MCF 10A (cell line): ENCODE results near the gene ARHGEF39. TPM values are rescaled to one million over a fixed set of nuclear protein-coding genes. Genes with fewer than 3 reads are reported as not detected.
A peak's percentile ranks its signal among the peaks of the same experiment; 100 is the strongest.

Experiments used
- BruUV-seq: library from RNA; stranded (reverse); fragments of 400-500 nt; replicated peaks from 2 replicates; lab custom pipeline; 2021; lab: Mats Ljungman, UMichigan
- CTCF ChIA-PET: fragments of 300-600 bp; sonication (Branson Sonifier 250); formaldehyde crosslinking; extraction: SDS; loops from one replicate; lab custom pipeline; 2021; ENCODE audit warnings: antibody characterized with exemption, inconsistent platforms; lab: Yijun Ruan, JAX
- POLR2A ChIA-PET: fragments of 300-600, 350-650 bp; sonication (Branson Sonifier 250); formaldehyde crosslinking; extraction: SDS; loops from one replicate; lab custom pipeline; 2020; ENCODE audit warnings: antibody characterized with exemption, inconsistent platforms; lab: Yijun Ruan, JAX
- DNase-seq: peaks from one replicate; pipeline ENCODE4 v3.0.0-alpha.2; 2018; ENCODE audit not compliant: unreplicated experiment
- H3K27ac Mint-ChIP-seq: one replicate; pipeline ENCODE4 v1.8.0; 2022; ENCODE audit warnings: mild to moderate bottlenecking, low read depth, mixed read lengths; ENCODE audit not compliant: unreplicated experiment
- H3K27me3 Mint-ChIP-seq: one replicate; pipeline ENCODE4 v1.8.0; 2022; ENCODE audit warnings: mixed read lengths; ENCODE audit not compliant: insufficient read depth, unreplicated experiment
- H3K36me3 Mint-ChIP-seq: one replicate; pipeline ENCODE4 v1.8.0; 2022; ENCODE audit warnings: mild to moderate bottlenecking, moderate library complexity, mixed read lengths; ENCODE audit not compliant: insufficient read depth, unreplicated experiment
- H3K4me1 Mint-ChIP-seq: one replicate; pipeline ENCODE4 v1.8.0; 2022; ENCODE audit warnings: mixed read lengths; ENCODE audit not compliant: insufficient read depth, unreplicated experiment
- H3K4me3 Mint-ChIP-seq: one replicate; pipeline ENCODE4 v1.8.0; 2022; ENCODE audit warnings: mild to moderate bottlenecking, moderate library complexity, mixed read lengths; ENCODE audit not compliant: unreplicated experiment
- H3K9me3 Mint-ChIP-seq: one replicate; pipeline ENCODE4 v1.8.0; 2022; ENCODE audit warnings: mixed read lengths; ENCODE audit not compliant: unreplicated experiment
- intact Hi-C: fragments of 100-400 bp; cut with micrococcal nuclease; formaldehyde crosslinking; loops from 2 replicates; pipeline ENCODE4 v1.14.1; 2022
- total RNA-seq: library from RNA; stranded (reverse); gene quantifications from 2 replicates; pipeline ENCODE4 v1.2.3, GENCODE V29; 2022
- TF ChIP-seq, protein P1 (sequence below): fragments of 200-600 bp; IDR thresholded peaks from one replicate; pipeline ENCODE4 v1.8.0; 2022; ENCODE audit warnings: antibody characterized with exemption, mild to moderate bottlenecking; ENCODE audit not compliant: unreplicated experiment

ARHGEF39 gene
- total RNA-seq, 1 experiment from 2014 or later, result 5.1 TPM

DNA sequence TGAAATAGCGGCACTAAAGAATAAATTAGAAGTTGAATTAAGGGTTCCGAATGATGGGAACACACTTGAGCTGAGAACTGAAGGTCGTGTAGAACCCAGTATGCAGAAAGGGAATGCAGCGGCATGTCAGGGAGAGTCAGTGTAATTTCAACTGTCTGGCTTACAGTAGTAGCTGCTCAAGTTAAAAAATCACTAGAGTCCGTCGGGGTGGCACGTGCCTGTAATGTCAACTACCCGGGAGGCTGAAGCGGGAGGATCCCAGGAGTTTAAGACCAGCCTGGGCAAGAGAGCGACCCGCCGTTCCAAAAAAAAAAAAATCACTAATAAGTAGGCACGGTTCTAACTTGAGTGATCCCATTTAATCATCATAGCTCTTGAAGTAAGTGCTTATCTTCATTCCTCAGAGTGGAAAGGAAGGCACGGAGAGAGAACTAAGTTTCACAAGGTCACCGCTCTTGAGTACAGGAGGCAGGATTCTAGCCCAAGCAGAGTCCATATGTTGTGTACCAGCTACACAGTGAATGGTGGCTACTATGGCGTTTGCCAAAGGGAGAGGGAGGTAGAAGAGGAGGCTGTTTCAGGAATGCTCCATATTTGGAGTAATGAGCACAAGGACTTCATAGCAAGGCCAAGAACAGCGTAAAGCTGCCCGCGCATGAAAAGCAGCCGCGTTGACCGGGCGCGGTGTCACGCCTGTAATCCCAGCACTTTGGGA lies 8.0 kb downstream of the ARHGEF39 start:
- TF ChIP-seq, protein P1, sequence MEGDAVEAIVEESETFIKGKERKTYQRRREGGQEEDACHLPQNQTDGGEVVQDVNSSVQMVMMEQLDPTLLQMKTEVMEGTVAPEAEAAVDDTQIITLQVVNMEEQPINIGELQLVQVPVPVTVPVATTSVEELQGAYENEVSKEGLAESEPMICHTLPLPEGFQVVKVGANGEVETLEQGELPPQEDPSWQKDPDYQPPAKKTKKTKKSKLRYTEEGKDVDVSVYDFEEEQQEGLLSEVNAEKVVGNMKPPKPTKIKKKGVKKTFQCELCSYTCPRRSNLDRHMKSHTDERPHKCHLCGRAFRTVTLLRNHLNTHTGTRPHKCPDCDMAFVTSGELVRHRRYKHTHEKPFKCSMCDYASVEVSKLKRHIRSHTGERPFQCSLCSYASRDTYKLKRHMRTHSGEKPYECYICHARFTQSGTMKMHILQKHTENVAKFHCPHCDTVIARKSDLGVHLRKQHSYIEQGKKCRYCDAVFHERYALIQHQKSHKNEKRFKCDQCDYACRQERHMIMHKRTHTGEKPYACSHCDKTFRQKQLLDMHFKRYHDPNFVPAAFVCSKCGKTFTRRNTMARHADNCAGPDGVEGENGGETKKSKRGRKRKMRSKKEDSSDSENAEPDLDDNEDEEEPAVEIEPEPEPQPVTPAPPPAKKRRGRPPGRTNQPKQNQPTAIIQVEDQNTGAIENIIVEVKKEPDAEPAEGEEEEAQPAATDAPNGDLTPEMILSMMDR, result no peak
- Mint-ChIP-seq H3K27ac (peak overlapping the region; percentile 100), H3K4me1 (peaks cover 18% of the 10 kb centered on the region), H3K27me3 (no peaks in the 10 kb centered on the region), H3K4me3 (peak overlapping the region; percentile 62), H3K9me3 (no peaks in the 10 kb centered on the region), H3K36me3 (peaks cover 32% of the 10 kb centered on the region)
- BruUV-seq, result no TSS peak
- intact Hi-C loops, result loop anchor here (5.0 to 10.0 kb wide), 2 partner anchors 55 to 248 kb away; partner anchors contain the start of genes HRCT1 and SPAAR
- ChIA-PET POLR2A (interaction anchor here (0.6 to 5.4 kb wide), 21 partner anchors 7 to 542 kb away, joined by 3 to 61 read pairs (median 6); partner anchors contain the start of genes ARHGEF39, CREB3, GBA2 and HRCT1), CTCF (interaction anchor here (0.5 to 11.0 kb wide), 14 partner anchors 11 to 829 kb away, joined by 3 to 119 read pairs (median 6); partner anchors contain the start of genes CREB3 and TLN1)
- no peak for DNase-seq

DNA sequence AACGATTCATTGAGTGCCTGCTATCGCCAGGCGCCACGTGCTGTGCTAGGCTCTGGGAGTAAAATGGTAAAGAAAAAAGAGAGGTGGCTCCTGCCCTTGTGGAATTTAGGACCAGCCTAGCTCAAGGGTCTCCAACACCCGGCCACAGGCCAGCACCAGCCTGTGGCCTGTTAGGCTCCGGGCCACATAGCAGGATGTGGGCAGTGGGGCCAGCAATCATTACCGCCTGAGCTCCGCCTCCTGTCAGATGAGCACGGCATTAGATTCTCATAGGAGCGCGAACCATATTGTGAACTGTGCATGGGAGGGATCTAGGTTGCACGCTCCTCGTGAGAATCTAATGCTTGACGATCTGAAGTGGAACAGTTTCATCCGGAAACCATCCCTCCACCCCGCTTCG lies 8.6 kb downstream of the ARHGEF39 start:
- BruUV-seq, result no TSS peak
- intact Hi-C loops, result loop anchor here (5.0 to 10.0 kb wide), 2 partner anchors 54 to 248 kb away; partner anchors contain the start of genes HRCT1 and SPAAR
- Mint-ChIP-seq H3K27ac (peak overlapping the region; percentile 100), H3K4me1 (peaks cover 18% of the 10 kb centered on the region), H3K4me3 (no peak overlapping the region), H3K36me3 (peaks cover 25% of the 10 kb centered on the region), H3K9me3 (no peaks in the 10 kb centered on the region), H3K27me3 (no peaks in the 10 kb centered on the region)
- DNase-seq, result no peak
- POLR2A ChIA-PET, result interaction anchor here (0.6 to 5.4 kb wide), 9 partner anchors 8 to 167 kb away, joined by 3 to 61 read pairs (median 15); partner anchors contain the start of genes ARHGEF39, CREB3, GBA2 and RGP1
- CTCF ChIA-PET, result interaction anchor here (0.6 to 11.0 kb wide), 7 partner anchors 10 to 830 kb away, joined by 3 to 119 read pairs (median 6); partner anchors contain the start of genes CREB3 and TLN1
- TF ChIP-seq, protein P1, result no peak

DNA sequence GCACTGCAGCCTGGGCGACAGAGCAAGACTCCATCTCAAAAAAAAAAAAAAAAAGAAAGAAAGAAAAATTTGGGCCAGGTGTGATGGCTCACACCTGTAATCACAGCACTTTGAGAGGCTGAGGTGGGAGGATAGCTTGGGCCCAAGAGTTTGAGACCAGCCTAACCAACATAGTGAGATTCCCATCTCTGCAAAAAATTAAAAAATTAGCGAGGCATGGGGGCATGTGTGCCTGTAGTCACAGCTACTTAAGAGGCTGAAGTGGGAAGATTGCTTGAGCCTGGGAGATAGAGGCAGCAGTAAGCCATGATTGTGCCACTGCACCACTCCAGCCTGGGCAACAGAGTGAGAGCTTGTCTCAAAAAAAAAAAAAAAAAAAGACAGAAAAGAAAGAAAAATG lies 11.4 kb downstream of the ARHGEF39 start:
- BruUV-seq, result no TSS peak
- DNase-seq, result no peak
- CTCF ChIA-PET, result interaction anchor here (0.7 kb wide), 1 partner anchor 46 kb away, joined by 3 read pairs; no protein-coding TSS in a partner anchor
- intact Hi-C loops, result loop anchor here (10.0 kb wide), 1 partner anchor 251 kb away; the partner anchor contains the start of genes HRCT1 and SPAAR
- TF ChIP-seq, protein P1, result no peak
- no peak overlapping the region for H3K27ac Mint-ChIP-seq
- no peak overlapping the region for H3K4me3 Mint-ChIP-seq
- H3K9me3 Mint-ChIP-seq, result no peaks in the 10 kb centered on the region
- peaks cover 11% of the 10 kb centered on the region for H3K36me3 Mint-ChIP-seq
- POLR2A ChIA-PET, result no interaction called here
- no peaks in the 10 kb centered on the region for H3K4me1 Mint-ChIP-seq
- H3K27me3 Mint-ChIP-seq, result no peaks in the 10 kb centered on the region

DNA sequence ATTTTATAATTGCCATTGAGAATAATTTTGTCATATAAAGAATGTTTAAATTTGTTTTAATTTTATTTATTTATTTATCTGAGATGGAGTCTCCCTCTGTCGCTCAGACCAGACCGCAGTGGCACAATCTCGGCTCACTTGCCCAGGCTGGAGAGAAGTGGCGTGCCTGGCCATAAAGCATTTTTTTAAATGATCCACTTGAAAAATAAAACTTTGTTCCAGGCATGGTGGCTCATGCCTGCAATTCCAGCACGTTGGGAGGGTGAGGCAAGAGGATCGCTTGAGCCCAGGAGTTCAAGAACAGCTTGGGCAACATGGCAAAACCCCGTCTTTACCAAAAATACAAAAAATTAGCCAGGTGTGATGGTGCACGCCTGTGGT lies 12.2 kb downstream of the ARHGEF39 start:
- BruUV-seq, result no TSS peak
- Mint-ChIP-seq H3K27me3 (no peaks in the 10 kb centered on the region), H3K4me1 (no peaks in the 10 kb centered on the region), H3K36me3 (peaks cover 4% of the 10 kb centered on the region), H3K4me3 (no peak overlapping the region), H3K27ac (peak overlapping the region; percentile 61), H3K9me3 (no peaks in the 10 kb centered on the region)
- POLR2A ChIA-PET, result interaction anchor here (1.4 kb wide), 1 partner anchor 79 kb away, joined by 6 read pairs; the partner anchor contains the start of genes CREB3 and TLN1
- no peak for DNase-seq
- intact Hi-C loops, result loop anchor here (10.0 kb wide), 1 partner anchor 252 kb away; the partner anchor contains the start of genes HRCT1 and SPAAR
- TF ChIP-seq, protein P1, result no peak
- CTCF ChIA-PET, result no interaction called here
